IgD-negative memory B cell (primary cell): ENCODE data around the gene KIAA1755. TPM values are rescaled to one million over a fixed set of nuclear protein-coding genes. Genes with fewer than 3 reads are reported as not detected.
"Not testable (repeated sequence)": the region's sequence is repeated elsewhere in the genome, so short reads cannot be mapped to it uniquely, and the experiment has no call there.

Source experiments
- H3K27ac Mint-ChIP-seq, 3 donors: one replicate each; pipeline ENCODE4 v1.8.0; 2020 to 2022; ENCODE audit warnings: mild to moderate bottlenecking in 3 of 3, mixed read lengths in 3 of 3, moderate library complexity in 1 of 3
- H3K27me3 Mint-ChIP-seq: one replicate; pipeline ENCODE4 v1.8.0; 2021; ENCODE audit warnings: mixed read lengths
- H3K36me3 Mint-ChIP-seq: one replicate; pipeline ENCODE4 v1.8.0; 2020; ENCODE audit warnings: mild to moderate bottlenecking, mixed read lengths
- H3K4me1 Mint-ChIP-seq, 3 donors: one replicate each; pipeline ENCODE4 v1.8.0; 2020 to 2022; ENCODE audit warnings: mixed read lengths in 3 of 3, mild to moderate bottlenecking in 1 of 3
- H3K4me3 Mint-ChIP-seq, 4 donors: one replicate each; pipeline ENCODE4 v1.8.0; 2020 to 2022; ENCODE audit warnings: mild to moderate bottlenecking in 4 of 4, mixed read lengths in 4 of 4, moderate library complexity in 3 of 4
- H3K9me3 Mint-ChIP-seq, 3 donors: one replicate each; pipeline ENCODE4 v1.8.0; 2020 to 2021; ENCODE audit warnings: mixed read lengths in 3 of 3, mild to moderate bottlenecking in 1 of 3
- polyA plus RNA-seq: library from polyadenylated mRNA; unstranded; fragments of 300-500 nt; fragmentation: Illumina TruSeq; gene quantifications from one replicate; pipeline ENCODE4 v1.2.3, GENCODE V29; 2021

The KIAA1755 gene
- polyA plus RNA-seq, 1 donor from 2014 or later = not detected

- Mint-ChIP-seq H3K27me3 (peaks cover 35% of the 10 kb centered on the region), H3K9me3 (no peaks in the 10 kb centered on the region), H3K4me3 (no peak overlapping the region), H3K27ac (no peak overlapping the region), H3K4me1 (no peaks in the 10 kb centered on the region), H3K36me3 (no peaks in the 10 kb centered on the region)
Observed at GRCh38 chr20:38258545-38259215, 1.9 kb downstream of the KIAA1755 start.

DNA sequence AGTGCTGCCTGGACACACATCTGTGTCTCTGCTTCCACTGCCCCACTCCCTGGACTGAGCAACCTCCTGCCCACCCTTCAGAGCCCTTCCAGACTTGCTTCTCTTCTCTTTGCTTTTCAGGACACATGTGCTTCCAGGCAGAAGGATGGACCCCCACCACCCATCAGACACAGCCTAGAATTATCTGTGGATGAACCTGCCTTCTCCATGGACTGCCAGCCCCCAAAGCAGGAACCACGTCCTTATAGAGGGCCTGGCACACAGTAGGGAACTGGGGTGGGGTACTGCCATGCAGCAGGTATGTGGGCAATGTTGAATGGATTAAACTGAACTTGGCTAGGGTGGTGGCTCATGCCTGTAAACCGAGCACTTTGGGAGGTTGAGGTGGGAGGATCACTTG, 3.6 kb downstream of the KIAA1755 start:
- Mint-ChIP-seq H3K9me3 (no peaks in the 10 kb centered on the region), H3K4me3 (no peak overlapping the region), H3K27me3 (peaks cover 32% of the 10 kb centered on the region), H3K27ac (no peak overlapping the region), H3K36me3 (no peaks in the 10 kb centered on the region), H3K4me1 (no peaks in the 10 kb centered on the region)

DNA sequence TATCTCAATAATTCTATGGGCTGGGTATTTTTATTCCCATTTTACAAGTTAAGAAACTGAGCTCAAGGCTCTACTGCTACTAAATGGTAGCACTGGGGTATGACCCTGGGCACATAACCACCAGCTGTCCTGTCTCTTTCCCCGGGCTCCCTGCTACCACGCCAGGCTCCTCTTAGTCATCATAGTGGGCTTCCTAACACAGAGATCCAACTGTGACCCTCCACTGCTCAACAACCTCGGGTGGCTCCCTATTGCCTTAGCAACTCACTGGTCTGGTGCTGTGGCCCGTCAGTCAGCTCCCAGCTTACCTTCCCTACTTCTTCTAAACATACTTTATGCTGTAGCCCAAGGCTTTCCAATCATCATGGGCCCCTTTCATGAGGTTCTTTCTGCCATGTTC, 4.5 kb downstream of the KIAA1755 start:
- no peak overlapping the region for H3K4me3 Mint-ChIP-seq
- H3K27me3 Mint-ChIP-seq = peaks cover 27% of the 10 kb centered on the region
- H3K27ac Mint-ChIP-seq = peak overlapping the region in 1 of 3 donors; percentile 45

DNA sequence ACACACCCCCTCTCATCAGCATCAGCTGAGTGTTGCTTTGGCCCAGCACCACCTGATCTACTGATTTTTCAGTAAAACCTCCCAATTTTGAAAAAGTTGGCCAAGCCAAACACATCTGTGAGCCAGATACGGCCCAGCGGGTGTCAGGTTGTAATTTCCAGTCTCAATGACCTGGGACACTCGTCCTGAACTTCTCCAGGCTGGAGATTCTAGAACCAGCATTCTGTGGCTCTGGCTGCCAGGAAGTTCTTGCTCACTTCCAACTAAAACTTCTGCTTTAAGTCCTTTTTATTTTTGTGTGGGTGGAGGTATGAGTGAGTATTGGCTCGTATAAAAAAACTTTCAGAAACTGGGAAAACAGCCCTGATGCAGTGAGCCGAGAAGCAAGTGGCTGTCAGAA, 5.1 kb downstream of the KIAA1755 start:
- peaks cover 24% of the 10 kb centered on the region for H3K27me3 Mint-ChIP-seq
- peak overlapping the region in 1 of 3 donors; percentile 45 for H3K27ac Mint-ChIP-seq
- H3K4me3 Mint-ChIP-seq = no peak overlapping the region

More for the DNA sequence above, 4.5 kb downstream of the KIAA1755 start:
- Mint-ChIP-seq H3K4me1 (no peaks in the 10 kb centered on the region), H3K9me3 (no peaks in the 10 kb centered on the region), H3K36me3 (no peaks in the 10 kb centered on the region)

DNA sequence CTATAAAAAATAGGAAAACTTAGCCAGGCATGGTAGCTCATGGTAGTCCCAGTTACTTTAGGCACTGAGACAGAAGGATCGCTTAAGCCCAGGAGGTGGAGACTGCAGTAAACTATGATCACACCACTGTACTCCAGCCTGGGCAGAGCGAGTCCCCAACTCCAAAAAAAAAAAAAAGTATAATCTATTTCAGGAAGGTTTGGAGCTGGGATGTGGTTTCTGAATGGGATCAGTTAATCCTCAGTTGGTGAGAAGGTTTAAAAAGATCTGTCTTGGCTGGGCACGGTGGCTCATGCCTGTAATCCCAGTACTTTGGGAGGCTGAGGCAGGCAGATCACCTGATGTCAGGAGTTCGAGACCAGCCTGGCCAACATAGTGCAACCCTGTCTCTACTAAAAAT, 5.9 kb downstream of the KIAA1755 start:
- not testable (repeated sequence) for H3K27ac Mint-ChIP-seq

More for the DNA sequence above, 5.1 kb downstream of the KIAA1755 start:
- Mint-ChIP-seq H3K9me3 (no peaks in the 10 kb centered on the region), H3K36me3 (no peaks in the 10 kb centered on the region), H3K4me1 (no peaks in the 10 kb centered on the region)

DNA sequence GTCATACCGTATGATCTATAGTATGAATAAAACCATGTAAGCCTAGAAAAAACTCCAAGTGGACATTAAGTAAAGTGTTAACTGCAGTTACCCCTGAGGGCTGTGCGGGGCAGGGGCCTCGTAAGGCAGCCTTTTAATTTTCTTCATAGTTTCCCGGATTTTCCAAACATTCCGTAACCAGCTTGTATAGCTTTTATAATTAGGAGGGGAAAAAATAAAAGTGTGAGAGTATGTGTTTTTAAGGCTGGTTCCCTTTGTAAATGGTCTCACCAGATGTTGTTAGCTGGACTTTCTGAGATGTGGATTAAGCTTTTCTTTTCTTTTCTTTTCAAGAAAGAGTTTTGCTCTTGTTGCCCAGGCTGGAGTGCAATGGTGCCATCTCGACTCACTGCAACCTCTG, 7.0 kb downstream of the KIAA1755 start:
- Mint-ChIP-seq H3K27me3 (peaks cover 9% of the 10 kb centered on the region), H3K4me3 (no peak overlapping the region), H3K36me3 (no peaks in the 10 kb centered on the region), H3K4me1 (no peaks in the 10 kb centered on the region), H3K27ac (no peak overlapping the region), H3K9me3 (no peaks in the 10 kb centered on the region)

More for the DNA sequence above, 5.9 kb downstream of the KIAA1755 start:
- H3K36me3 Mint-ChIP-seq, H3K4me1 Mint-ChIP-seq, H3K9me3 Mint-ChIP-seq: not testable (repeated sequence)
- peak overlapping the region in 1 of 4 donors; percentile 27 for H3K4me3 Mint-ChIP-seq
- H3K27me3 Mint-ChIP-seq = peaks cover 17% of the 10 kb centered on the region

DNA sequence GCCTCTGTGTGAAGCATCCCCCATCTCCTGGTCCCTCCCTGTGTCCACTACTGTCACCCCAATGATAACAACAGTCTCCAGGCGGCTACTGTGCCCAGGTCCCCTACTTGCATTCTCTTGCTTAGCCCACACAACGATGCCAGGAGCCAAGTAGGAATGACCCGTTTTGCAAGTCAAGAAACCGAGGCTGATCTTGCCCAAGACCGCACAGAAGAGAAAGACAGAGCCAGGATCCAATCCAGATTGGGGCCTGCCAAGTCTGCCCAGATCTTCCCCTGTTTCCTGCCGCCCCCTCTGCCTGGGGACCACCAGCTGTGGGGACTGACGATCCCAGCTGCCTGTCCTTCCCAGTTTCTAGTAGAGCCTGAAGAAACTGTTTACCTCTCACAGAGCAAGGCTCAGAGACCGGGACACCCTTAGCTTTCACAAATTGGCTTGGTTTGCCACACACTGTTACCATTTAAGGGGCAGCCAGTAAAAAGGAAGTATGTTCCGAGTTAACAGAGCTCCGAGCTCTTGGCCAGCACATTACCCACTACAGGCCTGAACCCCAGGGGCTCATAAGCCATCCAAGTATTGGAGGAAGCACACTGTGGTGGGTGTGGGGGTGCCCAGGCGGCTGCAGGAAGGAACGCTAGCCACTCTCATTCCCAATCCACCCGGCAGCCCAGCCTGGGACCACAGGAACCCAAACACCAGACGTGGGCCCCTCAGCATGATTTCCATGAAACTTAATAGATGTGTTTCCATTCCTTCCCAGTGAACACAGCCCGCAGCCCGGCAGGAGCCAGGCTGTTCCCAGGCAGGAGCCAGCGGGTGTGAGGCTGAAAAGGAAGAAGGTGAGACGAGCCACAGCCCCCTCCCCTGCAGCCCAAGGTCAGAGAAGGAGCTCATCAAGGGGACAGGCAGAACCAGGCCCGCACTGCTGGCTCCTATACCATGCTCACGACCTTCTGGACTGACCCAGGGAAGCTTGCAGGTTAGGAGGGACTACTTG, 7.9 kb downstream of the KIAA1755 start:
- Mint-ChIP-seq H3K9me3 (no peaks in the 10 kb centered on the region), H3K27ac (no peak overlapping the region), H3K27me3 (peaks cover 4% of the 10 kb centered on the region), H3K4me3 (no peak overlapping the region), H3K4me1 (no peaks in the 10 kb centered on the region), H3K36me3 (no peaks in the 10 kb centered on the region)

- H3K36me3 Mint-ChIP-seq, H3K27ac Mint-ChIP-seq, H3K9me3 Mint-ChIP-seq, H3K4me3 Mint-ChIP-seq, H3K27me3 Mint-ChIP-seq, H3K4me1 Mint-ChIP-seq: not testable (repeated sequence)
Observed at GRCh38 chr20:38251441-38251840, 9.1 kb downstream of the KIAA1755 start.

DNA sequence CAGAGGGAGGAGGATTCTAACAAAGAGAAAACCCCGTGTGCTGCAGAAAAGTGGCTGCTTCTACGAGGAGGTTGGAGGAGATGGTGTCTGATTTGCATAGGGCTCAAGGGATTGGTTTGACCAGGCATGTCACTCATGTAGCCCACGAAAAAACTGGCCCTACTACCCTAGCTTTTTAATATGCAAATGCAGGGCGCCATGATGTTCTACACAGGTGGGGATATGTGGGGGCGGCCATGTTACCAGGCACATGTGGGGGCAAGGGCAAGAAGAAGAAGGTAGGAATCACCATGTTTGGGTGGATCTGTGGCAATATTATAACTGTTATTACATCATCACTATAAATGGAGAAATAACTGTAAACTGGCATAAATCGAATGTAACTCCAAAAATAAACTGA, 9.9 kb downstream of the KIAA1755 start:
- H3K4me1 Mint-ChIP-seq = no peaks in the 10 kb centered on the region
- no peak overlapping the region for H3K27ac Mint-ChIP-seq
- peaks cover 0 to 2% (median 0%) of the 10 kb centered on the region in 3 donors for H3K9me3 Mint-ChIP-seq
- H3K4me3 Mint-ChIP-seq = no peak overlapping the region
- H3K36me3 Mint-ChIP-seq = no peaks in the 10 kb centered on the region
- H3K27me3 Mint-ChIP-seq = peaks cover 4% of the 10 kb centered on the region

DNA sequence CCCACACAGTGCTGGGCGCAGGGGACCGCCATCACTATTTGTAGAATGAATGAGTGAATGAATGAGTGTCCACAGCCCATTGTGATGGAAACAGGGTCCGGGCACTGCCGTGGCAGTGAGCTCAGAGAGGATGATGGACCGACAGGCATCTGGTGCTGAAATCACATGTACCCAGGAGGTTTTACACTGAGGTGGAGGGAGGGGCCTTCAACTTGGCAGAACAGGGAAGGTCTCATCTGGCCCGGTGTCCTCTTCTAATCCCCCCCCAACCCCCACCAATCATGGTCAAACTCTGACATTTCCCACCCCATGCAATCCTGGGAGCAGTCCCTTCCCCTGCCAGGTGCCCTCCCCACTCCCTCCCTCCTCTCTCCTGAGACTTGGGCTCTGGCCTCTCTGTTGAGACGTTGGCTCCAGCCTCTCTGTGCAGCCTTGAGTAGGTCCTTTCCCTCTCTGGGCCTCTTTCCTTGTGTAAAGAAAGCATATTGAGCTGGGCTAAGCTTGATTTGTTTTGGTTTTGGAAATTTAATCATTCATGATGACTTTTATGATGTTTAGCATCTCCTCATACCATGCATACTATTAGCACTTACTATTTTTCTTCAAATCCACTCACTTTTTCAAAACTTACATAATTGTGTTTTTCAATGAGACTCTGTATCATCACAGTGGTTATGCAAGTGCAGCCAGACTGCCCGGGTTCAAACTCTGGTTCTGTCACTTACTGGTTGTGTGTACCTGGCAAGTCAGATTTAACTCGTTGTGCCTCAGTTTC, 10.8 kb downstream of the KIAA1755 start:
- Mint-ChIP-seq H3K4me1 (no peaks in the 10 kb centered on the region), H3K4me3 (no peak overlapping the region), H3K27ac (no peak overlapping the region), H3K27me3 (peaks cover 8% of the 10 kb centered on the region), H3K9me3 (peaks cover 0 to 5% (median 2%) of the 10 kb centered on the region in 3 donors), H3K36me3 (no peaks in the 10 kb centered on the region)

GRCh38 chr20:38248133-38248532, 12.4 kb downstream of the KIAA1755 start:
- no peaks in the 10 kb centered on the region for H3K4me1 Mint-ChIP-seq
- peaks cover 8% of the 10 kb centered on the region for H3K27me3 Mint-ChIP-seq
- H3K9me3 Mint-ChIP-seq = peaks cover 4 to 11% (median 7%) of the 10 kb centered on the region in 3 donors
- no peak overlapping the region for H3K27ac Mint-ChIP-seq
- no peaks in the 10 kb centered on the region for H3K36me3 Mint-ChIP-seq
- H3K4me3 Mint-ChIP-seq = no peak overlapping the region

GRCh38 chr20:38247725-38248124, 12.8 kb downstream of the KIAA1755 start:
- not testable (repeated sequence) for H3K4me3 Mint-ChIP-seq, H3K36me3 Mint-ChIP-seq, H3K4me1 Mint-ChIP-seq, H3K27me3 Mint-ChIP-seq, H3K27ac Mint-ChIP-seq
- peaks cover 5 to 14% (median 11%) of the 10 kb centered on the region in 3 donors for H3K9me3 Mint-ChIP-seq

- Mint-ChIP-seq H3K4me3 (no peak overlapping the region), H3K27ac (no peak overlapping the region), H3K27me3 (peaks cover 8% of the 10 kb centered on the region), H3K4me1 (no peaks in the 10 kb centered on the region), H3K9me3 (peaks cover 5 to 18% (median 14%) of the 10 kb centered on the region in 3 donors), H3K36me3 (no peaks in the 10 kb centered on the region)
Observed at GRCh38 chr20:38247166-38247509, 13.4 kb downstream of the KIAA1755 start.

DNA sequence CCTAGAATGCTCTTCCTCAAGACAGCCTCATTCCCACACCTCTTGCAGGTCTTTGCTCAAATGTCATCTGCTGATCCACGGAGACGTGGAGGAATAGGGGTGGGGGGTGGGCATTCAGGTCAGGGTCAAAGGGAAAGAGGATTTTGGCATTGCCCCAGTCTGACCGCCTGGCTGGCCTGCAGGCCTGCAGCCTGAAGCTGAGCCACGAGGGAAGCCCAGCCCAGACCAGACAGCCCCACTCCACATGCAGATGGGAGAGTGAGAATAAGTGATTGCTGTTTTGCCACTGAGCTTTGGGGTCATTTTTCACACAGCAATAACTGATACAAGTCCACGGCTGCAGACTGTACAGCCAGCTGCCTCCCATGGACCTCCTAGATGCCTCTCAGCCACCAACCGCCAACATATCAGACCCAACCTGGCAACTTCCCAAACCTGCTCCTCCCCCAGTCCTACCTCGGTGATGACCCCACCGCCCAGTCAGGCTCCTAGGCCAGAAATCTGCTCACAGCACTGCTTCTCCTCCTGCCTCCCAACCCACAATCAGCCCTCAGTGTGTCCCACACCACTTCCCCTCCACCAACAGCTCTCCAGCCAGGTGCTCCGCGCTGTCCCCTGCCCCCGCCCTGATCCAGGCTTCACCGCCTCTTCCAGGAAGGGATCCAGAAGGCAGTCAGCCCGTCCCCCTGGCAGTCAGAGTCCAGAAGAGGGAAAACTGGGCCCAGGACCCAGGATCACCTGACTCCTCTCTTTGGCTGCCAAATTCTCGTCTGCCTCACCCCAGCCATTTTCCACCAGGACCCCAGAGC, 14.0 kb downstream of the KIAA1755 start:
- no peak overlapping the region for H3K4me3 Mint-ChIP-seq
- no peaks in the 10 kb centered on the region for H3K4me1 Mint-ChIP-seq
- no peaks in the 10 kb centered on the region for H3K36me3 Mint-ChIP-seq
- H3K9me3 Mint-ChIP-seq = peaks cover 5 to 20% (median 17%) of the 10 kb centered on the region in 3 donors
- no peak overlapping the region for H3K27ac Mint-ChIP-seq
- H3K27me3 Mint-ChIP-seq = peaks cover 8% of the 10 kb centered on the region
